ENCODE results near the gene ACOT8.

DNA sequence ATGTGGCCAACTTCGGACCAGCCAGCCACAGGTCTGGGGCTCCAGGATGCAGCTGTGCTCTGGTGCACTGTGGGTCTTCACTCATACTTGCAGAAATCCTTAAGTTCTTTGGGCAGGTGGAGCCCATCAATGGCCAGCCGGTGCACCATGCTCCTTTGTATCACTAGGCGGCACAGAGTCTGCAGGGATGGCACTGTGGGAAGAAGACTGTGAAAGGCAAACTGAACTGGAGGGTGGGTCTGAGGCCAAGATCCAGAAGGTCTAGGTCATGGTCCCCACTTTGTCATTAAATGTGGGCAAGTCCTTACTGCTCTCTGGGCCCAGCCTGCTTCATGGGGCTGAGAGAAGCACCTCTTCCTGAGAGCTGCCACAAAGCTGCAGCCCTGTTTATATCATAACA lies 31.5 kb upstream of the ACOT8 start:
- TF ChIP-seq, protein P1, sequence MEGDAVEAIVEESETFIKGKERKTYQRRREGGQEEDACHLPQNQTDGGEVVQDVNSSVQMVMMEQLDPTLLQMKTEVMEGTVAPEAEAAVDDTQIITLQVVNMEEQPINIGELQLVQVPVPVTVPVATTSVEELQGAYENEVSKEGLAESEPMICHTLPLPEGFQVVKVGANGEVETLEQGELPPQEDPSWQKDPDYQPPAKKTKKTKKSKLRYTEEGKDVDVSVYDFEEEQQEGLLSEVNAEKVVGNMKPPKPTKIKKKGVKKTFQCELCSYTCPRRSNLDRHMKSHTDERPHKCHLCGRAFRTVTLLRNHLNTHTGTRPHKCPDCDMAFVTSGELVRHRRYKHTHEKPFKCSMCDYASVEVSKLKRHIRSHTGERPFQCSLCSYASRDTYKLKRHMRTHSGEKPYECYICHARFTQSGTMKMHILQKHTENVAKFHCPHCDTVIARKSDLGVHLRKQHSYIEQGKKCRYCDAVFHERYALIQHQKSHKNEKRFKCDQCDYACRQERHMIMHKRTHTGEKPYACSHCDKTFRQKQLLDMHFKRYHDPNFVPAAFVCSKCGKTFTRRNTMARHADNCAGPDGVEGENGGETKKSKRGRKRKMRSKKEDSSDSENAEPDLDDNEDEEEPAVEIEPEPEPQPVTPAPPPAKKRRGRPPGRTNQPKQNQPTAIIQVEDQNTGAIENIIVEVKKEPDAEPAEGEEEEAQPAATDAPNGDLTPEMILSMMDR (IDR thresholded peaks at IDR 0.05) = no peak
- TF ChIP-seq POLR2A (IDR thresholded peaks at IDR 0.05) = no peak
- no peak for TF ChIP-seq POLR2AphosphoS5 (IDR thresholded peaks at IDR 0.05; ENCODE audit: insufficient read depth in 1 of 2, low read depth in 1 of 2)
